GM18858 (cell line): ENCODE results near the gene PCDHA2.
"Not testable (repeated sequence)": the region's sequence is repeated elsewhere in the genome, so short reads cannot be mapped to it uniquely, and the experiment has no call there.

ENCODE experiments used
- ATAC-seq: cut with Tn5 transposase; IDR thresholded peaks from one replicate; pipeline ENCODE4 v1.9.1; 2021; ENCODE audit not compliant: unreplicated experiment

Gene PCDHA2

DNA sequence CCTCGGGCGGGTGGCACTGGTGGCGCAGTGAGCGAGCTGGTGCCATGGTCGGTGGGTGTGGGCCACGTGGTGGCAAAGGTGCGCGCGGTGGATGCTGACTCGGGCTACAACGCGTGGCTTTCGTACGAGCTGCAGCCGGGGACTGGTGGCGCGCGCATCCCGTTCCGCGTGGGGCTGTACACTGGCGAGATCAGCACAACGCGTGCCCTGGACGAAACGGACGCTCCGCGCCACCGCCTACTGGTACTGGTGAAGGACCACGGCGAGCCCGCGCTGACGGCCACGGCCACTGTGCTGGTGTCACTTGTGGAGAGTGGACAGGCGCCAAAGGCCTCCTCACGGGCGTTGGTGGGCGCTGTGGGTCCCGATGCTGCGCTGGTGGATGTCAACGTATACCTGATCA is 14.2 kb downstream of the PCDHA2 start:
- no peak for ATAC-seq

GRCh38 chr5:140821375-140822280 is 27.0 kb downstream of the PCDHA2 start, which contains the start of gene PCDHA5:
Gene PCDHA5 (plus strand): TSS chr5:140821613.
- ATAC-seq, result no peak

GRCh38 chr5:140822281-140822629 is 27.6 kb downstream of the PCDHA2 start:
- no peak for ATAC-seq

GRCh38 chr5:140822969-140823368 is 28.3 kb downstream of the PCDHA2 start:
- not testable (repeated sequence) for ATAC-seq

- no peak for ATAC-seq
Observed at GRCh38 chr5:140823475-140823874, 28.8 kb downstream of the PCDHA2 start.

GRCh38 chr5:140827704-140828361 is 33.2 kb downstream of the PCDHA2 start, which contains the start of gene PCDHA6:
Gene PCDHA6 (plus strand): TSS chr5:140827960. CDS start chr5:140828092, 132 bp downstream.
- ATAC-seq, result no peak

GRCh38 chr5:140828362-140828737 is 33.7 kb downstream of the PCDHA2 start:
- no peak for ATAC-seq

DNA sequence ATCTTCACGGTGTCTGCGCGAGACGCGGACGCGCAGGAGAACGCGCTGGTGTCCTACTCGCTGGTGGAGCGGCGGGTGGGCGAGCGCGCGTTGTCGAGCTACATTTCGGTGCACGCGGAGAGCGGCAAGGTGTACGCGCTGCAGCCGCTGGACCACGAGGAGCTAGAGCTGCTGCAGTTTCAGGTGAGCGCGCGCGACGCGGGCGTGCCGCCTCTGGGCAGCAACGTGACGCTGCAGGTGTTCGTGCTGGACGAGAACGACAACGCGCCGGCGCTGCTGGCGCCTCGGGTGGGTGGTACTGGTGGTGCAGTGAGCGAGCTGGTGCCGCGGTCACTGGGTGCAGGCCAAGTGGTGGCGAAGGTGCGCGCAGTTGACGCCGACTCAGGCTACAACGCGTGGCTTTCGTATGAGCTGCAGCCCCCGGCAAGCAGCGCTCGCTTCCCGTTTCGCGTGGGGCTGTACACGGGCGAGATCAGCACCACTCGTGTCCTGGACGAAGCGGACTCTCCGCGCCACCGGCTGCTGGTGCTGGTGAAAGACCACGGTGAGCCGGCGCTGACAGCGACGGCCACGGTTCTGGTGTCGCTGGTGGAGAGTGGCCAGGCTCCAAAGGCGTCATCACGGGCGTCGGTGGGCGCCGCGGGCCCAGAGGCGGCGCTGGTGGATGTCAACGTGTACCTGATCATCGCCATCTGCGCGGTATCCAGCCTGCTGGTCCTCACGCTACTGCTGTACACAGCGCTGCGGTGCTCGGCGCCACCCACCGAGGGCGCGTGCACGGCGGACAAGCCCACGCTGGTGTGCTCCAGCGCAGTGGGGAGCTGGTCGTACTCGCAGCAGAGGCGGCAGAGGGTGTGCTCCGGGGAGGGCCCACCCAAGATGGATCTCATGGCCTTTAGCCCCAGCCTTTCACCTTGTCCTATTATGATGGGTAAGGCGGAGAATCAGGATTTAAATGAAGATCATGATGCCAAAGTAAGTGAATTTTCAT is 35.2 kb downstream of the PCDHA2 start:
- not testable (repeated sequence) for ATAC-seq

- no peak for ATAC-seq
Observed at GRCh38 chr5:140833993-140834392, 39.3 kb downstream of the PCDHA2 start, which contains the start of gene PCDHA7. Gene PCDHA7 (plus strand): TSS chr5:140834269. CDS start chr5:140834384, 115 bp downstream.

GRCh38 chr5:140834439-140835008 is 39.9 kb downstream of the PCDHA2 start:
- not testable (repeated sequence) for ATAC-seq

GRCh38 chr5:140835622-140836510 is 41.2 kb downstream of the PCDHA2 start:
- ATAC-seq, result no peak

DNA sequence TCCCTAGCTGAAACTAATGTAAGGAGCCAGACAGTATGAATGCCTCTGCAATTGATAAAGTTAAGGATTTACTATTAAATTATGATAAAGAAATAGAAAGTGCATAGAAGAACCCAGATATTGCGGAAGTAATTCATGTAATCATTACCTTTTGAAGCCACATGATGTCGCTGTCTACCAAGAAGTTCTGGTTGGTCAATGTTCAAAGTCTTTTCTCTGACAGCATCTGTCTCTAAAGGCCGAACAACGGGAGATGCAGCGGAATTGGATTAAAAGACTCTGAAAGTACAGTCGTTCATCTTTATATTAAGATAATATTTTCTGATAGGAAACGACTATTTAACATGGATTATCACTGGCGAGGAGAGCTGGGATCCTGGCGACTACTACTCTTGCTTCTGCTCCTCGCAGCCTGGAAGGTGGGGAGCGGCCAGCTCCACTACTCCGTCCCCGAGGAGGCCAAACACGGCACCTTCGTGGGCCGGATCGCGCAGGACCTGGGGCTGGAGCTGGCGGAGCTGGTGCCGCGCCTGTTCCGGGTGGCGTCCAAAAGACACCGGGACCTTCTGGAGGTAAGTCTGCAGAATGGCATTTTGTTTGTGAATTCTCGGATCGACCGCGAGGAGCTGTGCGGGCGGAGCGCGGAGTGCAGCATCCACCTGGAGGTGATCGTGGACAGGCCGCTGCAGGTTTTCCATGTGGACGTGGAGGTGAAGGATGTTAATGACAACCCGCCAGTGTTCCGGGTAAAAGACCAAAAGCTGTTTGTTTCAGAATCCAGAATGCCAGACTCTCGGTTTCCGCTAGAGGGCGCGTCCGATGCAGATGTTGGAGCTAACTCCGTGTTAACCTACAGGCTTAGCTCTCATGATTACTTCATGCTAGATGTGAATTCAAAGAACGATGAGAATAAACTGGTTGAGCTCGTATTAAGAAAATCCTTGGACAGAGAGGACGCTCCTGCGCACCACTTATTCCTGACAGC is 46.6 kb downstream of the PCDHA2 start, which contains the start of gene PCDHA8:
Gene PCDHA8, plus strand, starts transcription at position 210 of the 985 bp plus-strand sequence. Its CDS starts 135 bp downstream, at position 345.
- ATAC-seq, result no peak

- ATAC-seq, result no peak
Observed at GRCh38 chr5:140842798-140843733, 48.4 kb downstream of the PCDHA2 start.
